Spleen (tissue), 11 donors: ENCODE measurements around the gene TNXB. TPM values are rescaled to one million over a fixed set of nuclear protein-coding genes. Genes with fewer than 3 reads are reported as not detected.

Experiments
- DNase-seq: peaks from one replicate; pipeline ENCODE4 v3.0.0-alpha.2; 2020
- H3K27ac ChIP-seq, 8 donors: fragments of 200-600 bp; sonication (generic) in 7 of 8; 1 replicate in 4 of 8; 2 replicates in 4 of 8; pipeline versions ENCODE4 v1.5.0 to v1.8.0; 2016 to 2021; ENCODE audit warnings: inconsistent platforms in 4 of 8, mild to moderate bottlenecking in 4 of 8, moderate library complexity in 1 of 8
- H3K27me3 ChIP-seq, 7 donors: fragments of 200-600 bp; sonication (generic) in 6 of 7; replicated peaks in 1 of 7; 1 replicate in 4 of 7; 2 replicates in 3 of 7; pipeline versions ENCODE4 v1.5.0 to v1.8.0; 2016 to 2021; ENCODE audit warnings: inconsistent platforms in 3 of 7, mild to moderate bottlenecking in 1 of 7
- H3K36me3 ChIP-seq, 6 donors: fragments of 200-600 bp; sonication (generic) in 5 of 6; 1 replicate in 4 of 6; 2 replicates in 2 of 6; pipeline versions ENCODE4 v1.5.0 to v1.8.0; 2016 to 2021; ENCODE audit warnings: inconsistent platforms in 2 of 6
- H3K4me1 ChIP-seq, 6 donors: fragments of 200-600 bp; sonication (generic) in 5 of 6; 1 replicate in 3 of 6; 2 replicates in 3 of 6; pipeline versions ENCODE4 v1.5.0 to v1.8.0; 2016 to 2021; ENCODE audit warnings: inconsistent platforms in 3 of 6
- H3K4me3 ChIP-seq, 8 donors: fragments of 200-600 bp; sonication (generic) in 7 of 8; 1 replicate in 4 of 8; 2 replicates in 4 of 8; pipeline versions ENCODE4 v1.5.0 to v1.8.0; 2016 to 2021; ENCODE audit warnings: inconsistent platforms in 4 of 8, mild to moderate bottlenecking in 4 of 8, moderate library complexity in 2 of 8
- H3K9me3 ChIP-seq, 8 donors: fragments of 200-600 bp; sonication (generic) in 7 of 8; 1 replicate in 4 of 8; 2 replicates in 4 of 8; pipeline versions ENCODE4 v1.5.0 to v1.8.0; 2016 to 2021; ENCODE audit warnings: inconsistent platforms in 4 of 8
- CTCF ChIP-seq, 11 experiments: fragments of 200-600 bp in 7 of 11; fragments of 450-650 bp in 4 of 11; sonication (generic) in 4 of 11; IDR thresholded peaks in 8 of 11; conservative IDR thresholded peaks in 3 of 11; 1 replicate in 7 of 11; 2 replicates in 4 of 11; pipeline versions ENCODE4 v1.4.0 to v1.8.0; 2016 to 2021; ENCODE audit warnings: antibody characterized with exemption in 11 of 11, inconsistent platforms in 4 of 11, mild to moderate bottlenecking in 1 of 11
- POLR2A ChIP-seq, 3 donors: fragments of 450-650 bp; IDR thresholded peaks; one replicate each; pipeline ENCODE4 v1.5.1; 2017; ENCODE audit warnings: antibody characterized with exemption in 3 of 3, mild to moderate bottlenecking in 1 of 3
- POLR2AphosphoS5 ChIP-seq, 3 donors: sonication (generic); formaldehyde crosslinking; IDR thresholded peaks; one replicate each; pipeline ENCODE4 v1.5.1; 2017; ENCODE audit warnings: antibody characterized with exemption in 3 of 3
- WGBS, 5 donors: extraction: QIAGEN DNeasy Blood & Tissue Kit in 3 of 5; methylation state at CpG; one replicate each; pipeline versions ENCODE4 v1.1.5 to v1.1.7; 2013 to 2018; 5-methylcytosine and 5-hydroxymethylcytosine counted together
- intact Hi-C: fragments of 100-400 bp; cut with DNase I; formaldehyde crosslinking; loops from one replicate; pipeline ENCODE4 v1.15.0; 2023; ENCODE audit warnings: low total_unique reads
- polyA plus RNA-seq, 3 donors: library from polyadenylated mRNA; stranded (reverse); fragments of 200-250 nt; gene quantifications; one replicate each; pipeline ENCODE4 v1.2.1, GENCODE V29; 2013
- total RNA-seq, 7 donors: library from RNA; depleted of rRNA in 3 of 7; stranded (reverse); fragments of >200 nt in 3 of 7; fragmentation: NEBNext Ultra II Directional in 4 of 7; extraction: Animal tissue kit (Norgen Biotek cat#: 25700) in 4 of 7; gene quantifications; one replicate each; pipeline versions ENCODE4 v1.1.0 to v1.2.1, GENCODE V29; 2016 to 2021
- donor health status: healthy with polysubstance abuse.
- donor health status: DM: no; HTN: no; CAD: no; lungs with moderate emphysema.
- donor health status: DM: no; HTN: no; CAD: no.
- donor health status: Bipolar disorder and iron deficiency.
- donor health status: healthy.
- donor health status: DM: no; HTN: no; CAD: no.
- donor health status: DM: yes; HTN: yes; CAD: no.

The TNXB gene
- total and polyA plus RNA-seq, 10 donors = 13.7 to 117 (median 63.3) TPM

GRCh38 chr6:32082935-32083334 is 26.2 kb downstream of the TNXB start:
- Histone ChIP-seq H3K27me3 (peaks cover 0 to 39% (median 13%) of the 10 kb centered on the region in 7 donors), H3K4me1 (peaks cover 12 to 50% (median 33%) of the 10 kb centered on the region in 6 donors), H3K9me3 (no peaks in the 10 kb centered on the region), H3K36me3 (peaks cover 0 to 47% (median 0%) of the 10 kb centered on the region in 6 donors), H3K27ac (peak overlapping the region in 5 of 8 donors; percentile 54 to 71 (median 69)), H3K4me3 (no peak overlapping the region)
- intact Hi-C loops = no loop called here
- no peak for TF ChIP-seq POLR2A (IDR thresholded peaks at IDR 0.05)
- no peak for TF ChIP-seq CTCF (IDR thresholded peaks at IDR 0.05 in 8 of 11, conservative IDR thresholded peaks at IDR 0.05 in 3 of 11)
- TF ChIP-seq POLR2AphosphoS5 (IDR thresholded peaks at IDR 0.05) = peak; percentile 42 to 73 (median 59)
- WGBS, 5 donors = 50 to 74% (median 64%) methylated on average over 9 of the region's 9 CpGs
- DNase-seq = peak; percentile 80

- Histone ChIP-seq H3K27me3 (peaks cover 0 to 35% (median 13%) of the 10 kb centered on the region in 7 donors), H3K9me3 (no peaks in the 10 kb centered on the region), H3K27ac (peak overlapping the region in 6 of 8 donors; percentile 51 to 71 (median 67)), H3K4me1 (peaks cover 12 to 46% (median 28%) of the 10 kb centered on the region in 6 donors), H3K36me3 (peaks cover 0 to 49% (median 0%) of the 10 kb centered on the region in 6 donors), H3K4me3 (no peak overlapping the region)
- TF ChIP-seq CTCF (IDR thresholded peaks at IDR 0.05 in 8 of 11, conservative IDR thresholded peaks at IDR 0.05 in 3 of 11) = no peak
- no peak for TF ChIP-seq POLR2A (IDR thresholded peaks at IDR 0.05)
- no peak for TF ChIP-seq POLR2AphosphoS5 (IDR thresholded peaks at IDR 0.05)
- intact Hi-C loops = no loop called here
- no peak for DNase-seq
- 52 to 66% (median 62%) methylated on average over 6 of the region's 6 CpGs for WGBS, 5 donors
Observed at GRCh38 chr6:32082478-32082877, 26.7 kb downstream of the TNXB start.

GRCh38 chr6:32081168-32081990 is 27.8 kb downstream of the TNXB start:
- peaks cover 0 to 24% (median 3%) of the 10 kb centered on the region in 7 donors for H3K27me3 ChIP-seq
- DNase-seq = no peak
- intact Hi-C loops = no loop called here
- TF ChIP-seq CTCF (IDR thresholded peaks at IDR 0.05 in 8 of 11, conservative IDR thresholded peaks at IDR 0.05 in 3 of 11) (no peak), POLR2AphosphoS5 (IDR thresholded peaks at IDR 0.05) (peak; percentile 23 to 62 (median 35)), POLR2A (IDR thresholded peaks at IDR 0.05) (no peak)
- peak overlapping the region in 7 of 8 donors; percentile 29 to 71 (median 65) for H3K27ac ChIP-seq
- peaks cover 0 to 56% (median 0%) of the 10 kb centered on the region in 6 donors for H3K36me3 ChIP-seq
- H3K4me1 ChIP-seq = peaks cover 2 to 38% (median 17%) of the 10 kb centered on the region in 6 donors
- 54 to 78% (median 70%) methylated on average over 15 to 22 of the region's 22 CpGs for WGBS, 5 donors
- no peaks in the 10 kb centered on the region for H3K9me3 ChIP-seq
- no peak overlapping the region for H3K4me3 ChIP-seq
